ENCODE results near the gene VGLL2.
"Not testable (repeated sequence)": the region's sequence is repeated elsewhere in the genome, so short reads cannot be mapped to it uniquely, and the experiment has no call there.

VGLL2 gene, protein sequence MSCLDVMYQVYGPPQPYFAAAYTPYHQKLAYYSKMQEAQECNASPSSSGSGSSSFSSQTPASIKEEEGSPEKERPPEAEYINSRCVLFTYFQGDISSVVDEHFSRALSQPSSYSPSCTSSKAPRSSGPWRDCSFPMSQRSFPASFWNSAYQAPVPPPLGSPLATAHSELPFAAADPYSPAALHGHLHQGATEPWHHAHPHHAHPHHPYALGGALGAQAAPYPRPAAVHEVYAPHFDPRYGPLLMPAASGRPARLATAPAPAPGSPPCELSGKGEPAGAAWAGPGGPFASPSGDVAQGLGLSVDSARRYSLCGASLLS

DNA sequence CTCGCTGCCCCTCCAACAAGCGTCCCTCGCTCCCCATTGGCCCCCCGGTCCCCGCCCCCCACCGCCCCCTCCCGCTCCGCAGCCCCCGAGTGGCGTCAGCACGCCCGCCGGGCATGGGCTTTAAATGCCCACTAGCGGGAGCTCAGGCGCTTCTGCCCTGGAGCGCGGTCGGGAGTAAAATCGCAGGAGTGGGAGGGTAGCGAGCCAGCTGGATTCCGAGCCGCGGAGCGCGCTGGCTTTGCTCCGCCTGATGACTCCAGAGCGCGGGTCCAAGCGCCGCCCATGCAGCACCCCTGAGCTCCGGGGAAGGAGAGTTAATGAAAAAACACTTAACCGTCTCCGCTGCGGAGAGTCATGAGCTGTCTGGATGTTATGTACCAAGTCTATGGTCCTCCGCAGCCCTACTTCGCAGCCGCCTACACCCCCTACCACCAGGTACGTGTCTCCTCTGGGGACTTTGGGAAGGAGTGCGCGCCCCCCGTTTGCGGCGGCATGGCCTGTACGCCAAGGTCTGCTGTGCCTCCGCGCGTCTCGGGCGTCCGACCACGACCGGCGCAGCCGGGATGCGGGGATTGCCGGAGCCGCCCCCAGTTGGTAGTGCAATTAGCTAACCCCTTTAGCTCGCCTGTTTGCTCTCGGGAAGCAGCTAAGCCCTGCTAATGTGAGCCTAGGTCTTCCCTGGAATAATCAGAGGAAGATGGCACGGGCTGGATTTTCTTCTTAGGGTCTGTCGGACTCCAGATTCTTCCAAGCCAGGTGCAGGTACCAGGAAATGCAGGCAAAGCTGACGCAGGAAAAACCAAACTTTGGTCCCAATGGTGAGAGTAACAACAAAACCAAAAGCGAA, at the start of gene VGLL2:
VGLL2 (plus strand) TSS at position 149 of the 847 bp plus-strand sequence; CDS start at position 355, 206 bp downstream.
- DNase-seq (ENCODE audit: low read depth in 1 of 2, low spot score in 1 of 2) = no peak

DNA sequence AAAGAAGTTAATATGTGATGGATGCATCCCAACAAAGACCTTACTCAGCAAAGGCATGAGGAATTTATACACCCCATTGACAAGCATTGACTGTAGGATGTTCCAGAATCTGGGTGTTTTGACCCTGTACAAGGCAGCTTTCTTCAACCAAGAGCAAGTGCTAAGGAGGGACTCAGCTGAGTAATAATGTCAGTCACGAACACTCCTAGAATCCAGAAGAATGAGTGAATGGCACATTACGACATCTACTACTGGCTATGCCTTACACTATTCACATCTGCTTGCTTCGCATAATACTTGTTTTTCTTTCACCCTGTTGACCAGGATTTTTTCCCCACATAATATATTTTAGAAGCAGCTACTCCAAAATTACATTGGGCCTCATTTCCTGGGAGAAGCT, 42.5 kb upstream of the VGLL2 start:
- DNase-seq (ENCODE audit: low read depth in 1 of 2, low spot score in 1 of 2) = no peak

DNA sequence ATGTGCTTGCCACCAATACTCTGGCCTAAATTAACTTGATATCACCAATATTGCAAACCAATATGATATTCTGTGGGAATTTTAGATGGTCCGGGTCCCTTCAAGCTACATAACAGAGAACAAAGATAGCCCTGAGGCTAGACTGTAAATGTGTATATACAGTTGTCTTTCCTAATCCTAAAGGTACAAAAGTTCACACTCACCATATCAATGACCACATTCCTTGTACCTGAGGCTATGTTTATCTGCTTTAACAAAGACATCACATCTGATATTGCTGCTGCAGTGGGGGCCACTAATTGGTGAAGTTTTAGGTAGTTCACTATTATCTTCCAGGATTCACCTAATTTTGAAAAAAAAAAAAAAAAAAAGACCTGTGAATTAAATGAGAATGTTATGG, 38.6 kb upstream of the VGLL2 start:
- no peak for DNase-seq (ENCODE audit: low read depth in 1 of 2, low spot score in 1 of 2)

DNA sequence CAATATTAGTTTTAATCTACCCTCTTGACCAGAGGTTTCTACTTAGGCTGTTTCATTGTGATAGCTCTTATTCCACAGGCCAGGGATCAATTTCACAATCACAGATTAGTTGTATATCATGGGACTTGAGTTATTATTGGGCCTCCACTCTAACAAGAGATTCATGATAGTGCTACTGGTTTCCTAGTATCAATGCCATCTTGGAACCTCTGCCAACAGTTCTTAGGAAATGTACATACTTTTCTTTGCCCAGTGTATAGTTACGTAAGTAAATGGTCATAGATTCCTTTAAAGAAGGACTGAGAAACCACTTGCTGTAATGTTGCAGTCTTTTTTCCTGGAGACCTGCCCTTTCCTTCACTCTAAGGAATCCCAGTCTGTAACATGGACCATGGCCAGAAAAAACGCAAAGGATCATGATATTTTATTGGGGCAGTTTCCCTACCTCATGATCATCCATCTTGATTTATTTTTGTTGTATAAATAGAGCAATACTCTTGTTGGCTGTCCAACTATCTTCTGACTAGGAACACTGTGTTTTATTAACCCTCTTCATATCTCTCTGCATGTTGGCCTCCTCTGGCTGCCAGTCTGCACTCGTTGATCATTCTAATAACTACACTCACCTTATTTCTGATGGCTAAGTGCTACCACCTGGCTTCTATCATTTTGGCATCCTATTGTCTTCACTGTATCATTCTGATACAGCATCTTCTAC, 38.0 kb upstream of the VGLL2 start:
- DNase-seq (ENCODE audit: low read depth in 1 of 2, low spot score in 1 of 2) = no peak

DNA sequence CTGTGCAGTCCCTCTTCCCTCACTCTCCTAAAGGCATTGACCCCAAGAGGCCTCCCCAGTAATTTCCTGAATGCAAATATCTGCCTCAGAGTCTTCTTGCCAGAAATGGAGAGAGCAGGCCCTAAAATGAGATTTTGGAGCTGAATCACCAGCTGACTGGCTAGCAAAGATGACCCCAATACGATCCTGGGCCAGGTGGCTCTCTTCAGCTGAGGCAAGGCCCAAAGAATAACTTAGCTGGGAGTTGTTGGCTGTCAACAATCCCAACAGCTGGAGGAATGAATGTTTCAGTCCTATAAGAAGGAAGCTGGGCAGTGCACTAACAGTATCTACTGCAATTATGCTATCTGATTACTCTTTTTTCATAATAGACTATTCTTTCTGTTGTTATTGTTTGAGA, 37.2 kb upstream of the VGLL2 start:
- no peak for DNase-seq (ENCODE audit: low read depth in 1 of 2, low spot score in 1 of 2)

DNA sequence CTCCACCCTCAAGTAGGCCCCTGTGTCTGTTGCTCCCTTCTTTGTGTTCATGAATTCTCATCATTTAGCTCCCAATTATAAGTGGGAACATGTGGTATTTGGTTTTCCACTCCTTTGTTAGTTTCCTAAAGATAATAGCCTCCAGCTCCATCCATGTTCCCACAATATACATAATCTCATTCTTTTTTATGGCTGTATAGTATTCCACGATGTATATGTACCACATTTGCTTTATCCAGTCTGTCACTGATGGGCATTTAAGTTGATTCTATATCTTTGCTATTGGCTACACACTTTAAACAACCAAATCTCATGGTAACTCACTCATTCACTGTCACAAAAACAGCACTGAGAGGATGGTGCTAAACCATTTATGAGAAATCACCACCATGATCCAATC, 35.5 kb upstream of the VGLL2 start:
- no peak for DNase-seq (ENCODE audit: low read depth in 1 of 2, low spot score in 1 of 2)

DNA sequence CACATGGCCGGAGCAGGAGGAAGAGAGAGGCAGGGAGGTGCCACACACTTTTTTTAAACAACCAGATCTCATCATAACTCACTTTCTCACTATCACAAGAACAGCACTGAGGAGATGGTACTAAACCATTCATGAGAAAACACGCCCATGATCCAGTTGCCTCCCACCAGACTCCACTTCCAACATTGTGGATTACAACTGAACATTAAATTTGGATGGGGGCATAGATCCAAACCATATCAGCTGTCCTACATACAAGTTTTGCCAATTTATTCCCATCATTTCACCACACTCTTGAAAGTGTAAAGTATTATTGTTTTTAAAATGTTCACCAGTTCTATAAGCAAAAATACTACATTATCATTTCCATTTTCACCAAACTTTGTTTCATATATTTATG, 33.9 kb upstream of the VGLL2 start:
- DNase-seq (ENCODE audit: low read depth in 1 of 2, low spot score in 1 of 2) = no peak

DNA sequence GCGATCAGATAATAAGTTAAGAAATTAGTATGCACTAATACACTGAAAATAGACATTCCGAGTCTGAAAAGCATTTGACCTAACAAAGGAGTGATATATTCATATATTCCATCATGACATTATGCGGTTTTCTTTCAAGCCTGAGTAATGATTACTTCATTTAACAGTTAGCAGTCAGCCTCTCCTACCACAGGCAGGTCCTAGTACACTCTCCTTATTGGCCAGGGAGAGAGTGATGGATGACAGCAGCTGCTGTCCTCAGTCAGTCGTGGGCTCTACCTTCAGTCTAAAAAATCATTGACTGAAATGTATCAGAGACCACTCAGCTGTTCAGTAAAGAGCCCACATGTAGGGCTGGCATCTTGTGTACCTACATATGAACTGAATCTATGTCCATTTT, 33.2 kb upstream of the VGLL2 start:
- no peak for DNase-seq (ENCODE audit: low read depth in 1 of 2, low spot score in 1 of 2)

DNA sequence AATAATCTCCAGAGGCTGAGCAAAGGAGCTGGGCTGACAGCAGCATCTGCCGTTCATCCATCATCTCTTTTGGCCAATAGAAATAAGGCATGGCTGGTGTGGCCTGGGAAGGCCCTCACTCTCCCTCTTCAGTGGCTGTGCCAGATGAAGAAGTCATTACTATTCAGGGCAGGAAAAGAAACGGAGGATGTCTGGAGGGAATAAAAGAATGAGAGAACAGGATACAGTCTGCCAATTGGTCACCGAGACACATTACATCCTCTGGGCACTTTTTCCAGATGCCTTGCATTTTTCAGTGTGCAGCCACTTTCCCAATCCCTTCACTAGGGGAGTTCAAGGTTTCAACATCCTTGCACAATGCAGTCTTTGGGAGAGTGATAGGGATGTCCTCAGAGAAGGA, 32.2 kb upstream of the VGLL2 start:
- no peak for DNase-seq (ENCODE audit: low read depth in 1 of 2, low spot score in 1 of 2)

DNA sequence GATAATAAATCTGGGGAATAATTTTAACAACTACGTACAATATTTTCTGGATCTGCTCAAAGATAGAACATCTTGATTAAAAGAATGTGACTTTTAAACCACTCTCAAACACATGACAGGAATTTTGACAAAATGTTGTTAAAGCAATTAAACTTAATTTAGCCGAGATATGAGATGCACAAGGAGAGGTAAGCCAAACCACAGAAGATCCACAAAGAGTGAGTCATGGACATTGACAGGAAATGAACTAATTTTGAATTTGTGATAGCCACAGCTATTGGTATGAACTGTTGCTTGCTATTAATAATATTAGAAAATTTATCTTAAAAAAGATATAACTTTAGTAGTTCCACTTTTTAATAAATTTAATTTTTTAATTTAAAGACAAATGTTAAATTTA, 27.8 kb upstream of the VGLL2 start:
- no peak for DNase-seq (ENCODE audit: low read depth in 1 of 2, low spot score in 1 of 2)

DNA sequence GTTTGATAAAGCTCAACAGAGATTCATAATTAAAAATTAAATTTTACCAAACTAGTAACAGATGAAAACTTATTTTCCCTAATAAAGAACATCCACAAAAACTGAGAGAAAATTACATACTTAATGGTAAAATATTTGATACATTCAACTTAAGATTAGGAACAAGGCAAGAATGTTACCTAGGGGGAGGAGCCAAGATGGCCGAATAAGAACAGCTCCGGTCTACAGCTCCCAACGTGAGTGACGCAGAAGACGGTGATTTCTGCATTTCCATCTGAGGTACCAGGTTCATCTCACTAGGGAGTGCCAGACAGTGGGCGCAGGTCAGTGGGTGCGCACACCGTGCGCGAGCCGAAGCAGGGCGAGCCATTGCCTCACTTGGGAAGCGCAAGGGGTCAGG, 20.8 kb upstream of the VGLL2 start:
- DNase-seq (ENCODE audit: low read depth in 1 of 2, low spot score in 1 of 2) = not testable (repeated sequence)

DNA sequence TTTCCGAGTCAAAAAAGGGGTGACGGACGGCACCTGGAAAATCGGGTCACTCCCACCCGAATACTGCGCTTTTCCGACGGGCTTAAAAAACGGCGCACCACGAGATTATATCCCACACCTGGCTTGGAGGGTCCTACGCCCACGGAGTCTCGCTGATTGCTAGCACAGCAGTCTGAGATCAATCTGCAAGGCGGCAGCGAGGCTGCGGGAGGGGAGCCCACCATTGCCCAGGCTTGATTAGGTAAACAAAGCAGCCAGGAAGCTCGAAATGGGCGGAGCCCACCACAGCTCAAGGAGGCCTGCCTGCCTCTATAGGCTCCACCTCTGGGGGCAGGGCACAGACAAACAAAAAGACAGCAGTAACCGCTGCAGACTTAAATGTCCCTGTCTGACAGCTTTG, 20.4 kb upstream of the VGLL2 start:
- not testable (repeated sequence) for DNase-seq (ENCODE audit: low read depth in 1 of 2, low spot score in 1 of 2)

DNA sequence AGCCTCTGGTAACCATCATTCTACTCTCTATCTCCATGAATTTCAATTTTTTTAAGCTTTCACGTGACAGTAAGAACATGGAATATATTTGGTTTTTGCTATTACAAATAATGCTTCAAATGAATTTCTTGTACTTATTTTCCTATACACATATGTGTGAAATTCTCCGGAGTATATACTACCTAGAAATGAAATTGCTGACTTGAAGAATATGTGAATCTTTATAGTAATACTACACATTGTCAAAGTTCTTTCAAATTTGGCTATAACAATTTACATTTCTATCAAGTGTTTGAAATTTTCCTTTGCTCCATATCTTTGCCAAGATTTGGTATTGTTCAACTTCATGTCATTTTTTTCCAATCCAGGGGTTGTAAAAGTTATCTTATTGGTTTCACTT, 11.6 kb upstream of the VGLL2 start:
- no peak for DNase-seq (ENCODE audit: low read depth in 1 of 2, low spot score in 1 of 2)

DNA sequence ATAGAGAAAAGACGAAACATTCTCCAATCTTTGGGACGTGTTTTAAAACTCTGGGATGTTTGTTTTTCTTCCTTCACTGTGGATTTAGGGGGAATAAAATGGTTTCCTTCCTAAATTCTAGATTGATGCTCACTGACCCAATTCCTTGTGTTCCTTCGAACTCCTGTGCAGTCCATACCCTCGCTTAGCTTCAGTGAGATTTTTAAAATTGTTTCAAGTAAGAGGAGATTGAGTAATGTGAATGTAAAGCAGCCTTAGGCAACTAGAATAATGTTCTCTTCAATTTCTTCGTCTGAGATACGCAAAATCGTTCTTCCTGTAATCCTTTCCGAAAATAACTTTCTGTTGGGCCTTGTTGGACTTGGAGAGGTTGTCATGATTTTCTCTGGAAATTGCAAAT, 2.6 kb upstream of the VGLL2 start:
- DNase-seq (ENCODE audit: low read depth in 1 of 2, low spot score in 1 of 2) = no peak

DNA sequence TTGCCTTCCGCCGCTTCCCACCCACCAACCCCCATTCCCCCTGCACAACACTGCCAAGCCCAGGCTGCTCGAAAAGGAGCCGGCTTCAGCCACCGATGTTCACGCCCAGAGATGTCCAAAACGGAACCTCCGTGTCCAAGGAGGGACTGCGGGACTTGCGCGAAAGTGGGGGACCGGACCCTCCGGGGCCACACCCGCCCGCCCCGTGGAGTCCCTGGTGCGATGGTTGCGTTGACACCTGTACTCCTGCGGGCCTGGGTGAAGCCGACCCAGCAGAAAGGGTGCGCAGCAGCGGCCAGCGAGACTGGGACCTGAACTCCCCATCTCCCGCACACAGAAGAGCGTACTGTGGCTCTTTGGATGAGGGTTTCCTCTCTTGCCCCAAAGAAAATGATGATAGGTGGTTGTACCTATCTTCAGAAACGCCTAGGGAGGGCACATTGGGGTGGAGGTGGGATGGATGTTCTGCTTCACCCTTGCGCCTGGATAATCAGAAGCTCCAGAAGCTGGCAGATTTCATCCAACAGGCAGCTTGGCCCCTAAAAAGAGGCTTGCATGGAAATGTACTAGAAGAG, 1.9 kb upstream of the VGLL2 start:
- no peak for DNase-seq (ENCODE audit: low read depth in 1 of 2, low spot score in 1 of 2)

DNA sequence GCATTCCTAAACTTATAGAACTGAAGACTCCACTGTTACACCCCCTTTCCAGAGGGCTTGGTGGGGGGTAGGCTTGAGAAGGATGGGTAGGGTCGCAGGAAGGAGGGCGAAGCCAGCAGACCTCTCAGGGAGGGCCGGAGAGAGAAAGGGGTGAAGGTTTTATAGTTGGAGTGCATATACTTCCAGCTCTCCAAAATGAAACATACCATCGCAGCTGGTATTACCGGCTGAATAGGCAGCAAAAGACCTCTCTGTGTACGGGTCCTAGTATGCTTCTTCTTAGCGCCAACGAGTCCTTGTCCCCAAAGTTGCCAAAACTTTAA, 1.0 kb upstream of the VGLL2 start:
- DNase-seq (ENCODE audit: low read depth in 1 of 2, low spot score in 1 of 2) = no peak

DNA sequence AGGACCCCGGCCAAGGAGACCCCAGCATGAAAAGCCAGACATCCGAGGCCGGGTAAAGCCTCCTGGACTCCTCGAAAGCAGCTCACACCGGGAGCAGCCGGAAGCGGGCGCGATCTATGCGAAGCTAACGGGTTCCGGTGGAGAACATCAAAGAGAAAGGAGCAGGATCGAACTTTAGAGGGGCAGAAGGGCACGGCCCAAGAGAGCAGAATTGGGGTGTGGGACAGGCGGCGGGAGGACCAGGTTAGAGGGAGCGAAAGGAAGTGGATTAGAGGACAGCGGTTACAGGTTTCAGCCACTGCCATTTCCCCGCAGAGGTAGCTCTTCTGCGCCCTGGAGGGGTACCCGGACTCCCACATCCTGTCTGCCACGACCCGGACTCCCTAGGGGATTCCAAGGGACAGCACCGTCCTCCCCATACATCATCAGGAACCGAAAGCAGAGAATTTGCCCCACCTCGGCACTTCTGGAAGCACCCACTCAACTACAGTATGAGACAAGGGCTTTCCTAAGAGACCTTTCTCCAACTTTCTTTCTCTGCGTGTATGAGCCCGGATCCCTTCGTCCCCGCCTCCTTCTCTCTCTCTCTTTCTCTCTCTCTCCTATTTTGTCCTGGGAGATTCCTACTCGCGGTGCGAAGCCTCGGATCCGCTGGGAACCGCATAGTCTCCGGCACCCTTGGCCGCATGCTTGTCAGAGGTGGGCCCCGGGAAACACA, 507 bp upstream of the VGLL2 start:
- no peak for DNase-seq (ENCODE audit: low read depth in 1 of 2, low spot score in 1 of 2)

DNA sequence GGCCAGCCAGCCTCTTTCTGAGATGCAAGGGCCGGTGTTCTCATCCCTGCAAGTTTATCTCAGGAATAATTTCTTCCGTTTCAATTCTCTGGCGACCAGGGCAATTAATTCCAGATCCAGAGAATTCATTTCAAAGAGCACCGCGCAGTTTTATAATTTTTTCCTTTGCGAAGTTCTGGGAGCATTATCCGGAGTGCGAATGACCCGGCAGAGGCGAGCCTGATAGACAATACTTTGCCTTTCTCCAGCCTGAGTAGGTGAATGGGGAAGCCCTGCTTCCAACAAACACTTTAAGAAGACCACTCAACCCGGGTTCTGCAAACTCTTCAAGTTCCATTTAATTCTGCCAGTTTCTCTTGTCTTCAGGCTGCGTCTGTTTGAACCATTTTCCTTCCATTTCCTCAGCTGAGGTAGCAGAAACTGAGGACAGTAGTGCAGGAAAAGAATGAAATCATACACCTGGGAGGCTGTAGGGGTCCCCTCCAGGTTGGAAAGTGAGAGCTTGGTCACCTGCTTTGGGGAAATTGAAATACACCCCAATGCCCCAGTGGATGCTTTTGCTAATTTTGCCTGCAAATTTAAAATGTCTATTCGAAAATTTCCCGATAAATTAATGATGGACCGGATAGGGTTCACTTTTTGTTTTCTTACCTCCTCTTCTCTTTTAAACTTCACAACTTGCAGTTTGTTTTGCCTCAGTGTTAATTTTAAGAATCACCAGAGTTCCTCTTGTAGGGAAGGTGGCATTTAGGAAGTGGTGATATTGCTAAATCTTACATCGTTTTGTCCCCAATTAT, 1.1 kb downstream of the VGLL2 start:
- no peak for DNase-seq (ENCODE audit: low read depth in 1 of 2, low spot score in 1 of 2)

DNA sequence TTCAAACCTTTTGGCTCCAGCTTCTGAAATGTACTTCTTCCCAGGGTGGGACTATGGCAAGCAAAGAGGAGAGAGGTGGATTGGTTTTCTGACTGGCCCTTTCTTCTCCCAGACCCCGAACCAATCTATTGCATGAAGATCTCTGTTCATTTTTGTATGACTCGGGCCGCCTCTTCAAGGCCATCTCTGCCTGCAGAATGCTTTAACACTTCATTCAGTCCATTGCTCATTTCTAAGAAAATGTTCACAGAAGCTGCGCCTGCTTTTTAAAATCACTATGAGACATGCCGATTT, 1.6 kb downstream of the VGLL2 start:
- DNase-seq (ENCODE audit: low read depth in 1 of 2, low spot score in 1 of 2) = no peak

DNA sequence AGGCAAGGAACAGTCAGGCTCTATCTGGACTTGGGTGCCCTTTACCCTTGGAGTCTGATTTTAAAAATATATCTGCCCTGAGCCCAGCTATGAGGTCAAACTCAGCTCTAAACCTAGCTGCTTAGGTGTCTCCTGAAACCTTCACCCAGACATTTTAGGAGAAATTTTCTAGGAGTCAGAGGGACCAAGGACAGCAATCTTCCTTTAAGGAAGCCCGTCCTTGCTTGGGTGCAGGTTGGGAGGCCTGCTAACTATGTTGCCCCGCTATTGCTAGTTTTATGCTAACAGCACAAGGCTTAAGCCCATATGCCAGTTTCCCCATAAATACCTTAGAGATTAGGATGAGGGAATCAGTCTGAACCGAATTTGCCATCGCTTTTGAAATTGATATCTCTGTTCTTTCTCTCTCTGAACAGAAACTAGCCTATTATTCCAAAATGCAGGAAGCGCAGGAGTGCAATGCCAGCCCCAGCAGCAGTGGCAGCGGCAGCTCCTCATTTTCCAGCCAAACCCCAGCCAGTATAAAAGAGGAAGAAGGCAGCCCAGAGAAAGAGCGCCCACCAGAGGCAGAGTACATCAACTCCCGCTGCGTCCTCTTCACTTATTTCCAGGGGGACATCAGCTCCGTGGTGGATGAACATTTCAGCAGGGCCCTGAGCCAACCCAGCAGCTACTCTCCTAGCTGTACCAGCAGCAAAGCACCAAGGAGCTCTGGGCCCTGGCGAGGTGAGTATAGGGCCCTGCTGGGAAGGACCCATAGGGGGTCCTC, 2.6 kb downstream of the VGLL2 start:
- DNase-seq (ENCODE audit: low read depth in 1 of 2, low spot score in 1 of 2) = no peak
